ENCODE data around the gene IGSF9B.

IGSF9B gene

DNA sequence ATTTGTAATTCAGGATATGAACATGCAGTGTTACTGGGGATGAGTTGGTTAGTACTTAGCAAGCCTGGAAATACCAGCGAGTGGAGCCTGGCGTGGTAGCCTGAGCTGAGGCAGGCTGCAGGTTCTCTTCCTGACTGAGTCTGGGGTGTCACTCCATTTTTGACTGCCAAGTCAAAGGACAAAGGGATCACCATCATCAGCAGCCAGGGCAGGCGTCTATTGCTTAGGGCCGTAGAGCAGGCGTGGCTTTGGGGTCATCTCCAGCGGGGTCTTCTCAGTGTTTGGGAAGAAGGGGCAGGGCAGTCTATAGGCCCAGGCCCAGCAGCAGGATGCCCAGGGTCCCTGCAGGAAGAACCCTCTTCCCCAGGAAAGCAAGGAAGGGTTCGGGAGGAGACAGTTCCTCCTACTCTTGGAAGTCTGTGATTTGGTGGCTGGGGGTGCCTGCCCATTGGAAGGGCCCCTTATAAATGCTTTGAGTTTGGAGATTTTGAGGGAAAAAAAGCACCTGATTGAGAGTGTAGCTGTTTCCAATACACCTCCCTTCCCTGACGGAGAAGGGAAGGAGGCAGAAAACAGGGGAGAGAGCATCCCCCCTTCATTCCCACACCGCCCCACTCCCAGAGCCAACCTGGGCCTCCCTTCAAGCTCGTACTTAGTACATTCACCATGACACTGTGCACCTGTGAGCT, 60.0 kb downstream of the IGSF9B start:
- TF ChIP-seq, protein P1, sequence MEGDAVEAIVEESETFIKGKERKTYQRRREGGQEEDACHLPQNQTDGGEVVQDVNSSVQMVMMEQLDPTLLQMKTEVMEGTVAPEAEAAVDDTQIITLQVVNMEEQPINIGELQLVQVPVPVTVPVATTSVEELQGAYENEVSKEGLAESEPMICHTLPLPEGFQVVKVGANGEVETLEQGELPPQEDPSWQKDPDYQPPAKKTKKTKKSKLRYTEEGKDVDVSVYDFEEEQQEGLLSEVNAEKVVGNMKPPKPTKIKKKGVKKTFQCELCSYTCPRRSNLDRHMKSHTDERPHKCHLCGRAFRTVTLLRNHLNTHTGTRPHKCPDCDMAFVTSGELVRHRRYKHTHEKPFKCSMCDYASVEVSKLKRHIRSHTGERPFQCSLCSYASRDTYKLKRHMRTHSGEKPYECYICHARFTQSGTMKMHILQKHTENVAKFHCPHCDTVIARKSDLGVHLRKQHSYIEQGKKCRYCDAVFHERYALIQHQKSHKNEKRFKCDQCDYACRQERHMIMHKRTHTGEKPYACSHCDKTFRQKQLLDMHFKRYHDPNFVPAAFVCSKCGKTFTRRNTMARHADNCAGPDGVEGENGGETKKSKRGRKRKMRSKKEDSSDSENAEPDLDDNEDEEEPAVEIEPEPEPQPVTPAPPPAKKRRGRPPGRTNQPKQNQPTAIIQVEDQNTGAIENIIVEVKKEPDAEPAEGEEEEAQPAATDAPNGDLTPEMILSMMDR (IDR thresholded peaks at IDR 0.05): no peak

DNA sequence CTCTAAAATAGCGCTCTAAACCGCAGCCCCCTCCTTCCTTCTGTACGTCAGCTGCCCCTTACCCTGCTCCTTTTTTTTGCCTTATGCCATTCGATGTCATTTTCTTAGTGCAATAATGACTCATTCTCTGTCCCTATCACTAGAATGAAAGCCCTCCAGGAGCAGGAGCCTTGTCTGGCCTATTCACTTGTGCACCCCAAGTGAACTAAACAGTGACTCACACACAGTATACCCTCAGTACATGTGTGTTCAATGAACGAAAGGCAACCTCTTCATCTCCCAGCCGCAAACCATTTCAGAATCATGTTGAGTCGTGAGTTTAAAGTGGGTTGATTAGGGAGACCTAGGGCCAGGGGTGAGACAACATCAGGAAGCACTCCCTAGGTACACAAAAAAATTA, 60.7 kb downstream of the IGSF9B start:
- TF ChIP-seq, protein P1 (IDR thresholded peaks at IDR 0.05): no peak

DNA sequence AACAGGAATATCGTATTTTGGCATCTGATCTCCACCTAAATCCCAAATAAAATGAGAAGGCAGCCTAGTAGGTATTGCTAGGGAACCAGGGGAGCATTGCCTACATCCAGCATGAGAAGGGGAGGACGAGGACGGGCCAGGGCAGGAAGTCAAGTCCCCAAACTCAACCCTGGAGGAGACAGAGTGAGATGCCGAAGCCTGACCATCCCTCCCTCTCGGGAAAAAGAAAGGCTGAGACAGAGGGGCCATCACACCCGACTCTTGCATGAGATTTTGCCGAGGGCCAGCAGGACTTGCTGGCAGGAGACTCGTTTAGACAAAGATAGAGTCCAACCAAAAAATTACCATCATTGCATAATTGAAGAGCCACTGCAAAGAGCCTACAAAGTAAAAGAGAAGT, 61.2 kb downstream of the IGSF9B start:
- TF ChIP-seq, protein P1 (IDR thresholded peaks at IDR 0.05): no peak

DNA sequence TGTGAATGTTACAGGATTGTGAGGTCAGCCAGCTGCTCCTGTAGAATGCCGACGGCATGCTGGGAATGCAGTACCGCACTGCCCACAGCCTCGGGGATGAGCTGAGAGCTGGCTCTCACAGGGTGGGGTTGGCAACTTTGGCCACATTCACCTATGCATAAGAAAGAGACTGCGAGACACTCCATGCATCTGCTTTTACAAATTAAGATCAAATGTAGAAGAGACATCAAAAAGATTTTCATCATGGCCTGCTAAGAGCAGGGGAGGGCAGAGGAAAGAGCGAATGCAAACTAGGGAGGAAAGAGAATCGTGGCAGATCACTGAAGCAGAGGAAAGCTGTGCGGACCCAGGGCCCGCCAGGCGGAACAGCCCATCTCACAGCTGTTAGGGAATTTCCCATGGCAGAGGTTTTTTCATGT, 61.7 kb downstream of the IGSF9B start:
- TF ChIP-seq, protein P1 (IDR thresholded peaks at IDR 0.05): no peak

DNA sequence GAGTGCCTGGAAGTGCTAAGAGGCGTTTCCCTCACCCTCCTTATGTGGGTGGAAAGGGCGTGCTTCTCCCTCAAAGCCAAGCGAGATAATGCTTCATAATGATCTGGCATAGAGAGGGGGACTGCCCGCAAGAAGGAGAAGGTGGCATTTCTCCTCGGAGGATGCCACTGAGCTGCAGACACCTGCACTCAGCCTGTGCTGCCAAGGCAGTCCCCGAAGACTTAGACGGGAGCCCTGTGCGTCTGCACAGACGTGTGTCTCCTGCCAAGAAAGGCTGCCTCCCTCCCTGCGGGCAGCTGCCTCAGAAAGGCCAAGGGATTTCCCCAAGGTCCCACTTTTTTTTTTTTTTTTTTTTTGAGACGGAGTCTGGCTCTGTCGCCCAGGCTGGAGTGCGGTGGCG, 63.4 kb downstream of the IGSF9B start:
- TF ChIP-seq, protein P1 (IDR thresholded peaks at IDR 0.05): no peak

DNA sequence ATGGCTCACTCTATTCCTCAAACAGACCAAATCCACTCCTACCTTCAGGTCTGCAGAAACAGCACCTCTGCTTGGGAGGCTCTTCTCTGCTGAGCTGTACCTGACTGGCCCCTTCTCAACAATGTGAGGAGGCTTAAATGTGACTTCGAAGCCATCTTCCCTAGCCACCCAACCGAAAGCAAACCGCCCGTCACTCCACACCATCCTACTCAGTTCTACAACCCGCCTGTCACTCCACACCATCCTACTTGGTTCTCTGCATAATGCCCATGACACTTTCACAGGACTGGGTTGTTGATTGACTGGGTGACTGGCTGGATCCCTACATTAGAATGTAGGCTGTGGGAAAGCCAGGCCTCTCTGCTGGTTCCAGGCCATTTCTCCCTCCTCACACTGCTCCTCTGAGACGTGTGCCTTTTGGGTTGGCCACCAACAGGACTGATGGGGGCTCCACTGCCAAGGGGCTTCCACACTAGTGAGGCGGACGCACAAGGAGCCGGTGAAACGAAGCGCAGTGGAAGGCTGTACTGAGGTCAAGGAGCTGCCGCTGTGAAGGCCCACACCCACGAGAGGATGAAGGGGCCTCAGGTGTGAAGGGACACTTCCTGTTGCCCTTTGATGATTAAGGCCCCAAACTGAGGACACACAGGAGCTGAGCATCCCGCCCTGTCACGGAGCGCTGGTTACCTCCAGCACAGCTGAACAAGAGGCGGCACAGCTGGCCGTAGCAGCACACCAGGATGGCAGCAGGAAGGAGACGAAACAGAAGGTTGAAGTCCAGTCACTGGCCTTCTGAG, 64.0 kb downstream of the IGSF9B start:
- TF ChIP-seq, protein P1 (IDR thresholded peaks at IDR 0.05): no peak

DNA sequence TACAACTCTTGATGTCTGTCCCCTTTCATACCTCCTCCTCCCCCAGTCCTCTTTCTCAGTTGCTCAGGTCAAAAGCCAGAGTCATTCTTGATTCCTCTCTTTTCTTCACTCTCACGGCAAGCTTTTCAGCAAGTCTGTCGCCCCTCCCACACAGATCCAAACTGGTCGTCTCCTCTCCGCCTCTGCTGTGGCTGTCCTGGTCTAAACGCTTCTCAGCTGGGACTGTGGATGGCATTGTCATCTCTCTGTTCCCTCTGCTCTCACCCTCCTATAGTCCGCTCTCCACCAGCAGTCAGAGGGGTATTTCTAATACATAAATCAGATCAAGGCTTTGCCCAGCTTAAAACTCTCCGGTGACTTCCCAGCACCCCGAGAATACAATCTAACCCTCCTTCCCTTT, 64.6 kb downstream of the IGSF9B start:
- TF ChIP-seq, protein P1 (IDR thresholded peaks at IDR 0.05): no peak

All from LNCAP (cell line).